GM18909 (cell line): ENCODE data around the gene ATF4.

ENCODE experiments used
- ATAC-seq: cut with Tn5 transposase; IDR thresholded peaks from one replicate; pipeline ENCODE4 v1.9.1; 2021; ENCODE audit warnings: mild to moderate bottlenecking; ENCODE audit not compliant: unreplicated experiment, poor library complexity

Gene ATF4

GRCh38 chr22:39554151-39554550 lies 33.8 kb downstream of the ATF4 start:
- no peak for ATAC-seq

GRCh38 chr22:39556970-39557841 lies 36.8 kb downstream of the ATF4 start:
- ATAC-seq, result no peak

GRCh38 chr22:39558254-39558727 lies 37.9 kb downstream of the ATF4 start:
- ATAC-seq, result no peak

DNA sequence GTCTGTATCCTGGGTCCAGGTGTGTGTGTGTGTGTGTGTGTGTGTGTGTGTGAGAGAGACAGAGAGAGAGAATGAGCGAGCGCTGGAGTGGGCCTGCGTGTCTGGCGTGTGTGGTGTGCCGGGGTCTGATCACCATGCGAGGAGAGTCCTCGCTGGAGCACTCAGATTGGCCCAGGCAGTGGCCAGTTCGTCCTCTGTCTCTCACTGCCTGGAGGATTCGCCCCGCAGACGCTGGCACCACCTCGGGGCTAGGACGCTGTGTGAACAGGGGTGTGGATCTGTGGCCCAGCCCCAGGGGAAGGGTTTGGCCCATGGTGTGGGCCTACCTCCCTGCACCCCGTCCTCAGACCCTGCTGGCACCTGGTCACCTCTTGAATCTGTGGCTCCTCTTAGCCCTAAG lies 38.6 kb downstream of the ATF4 start:
- no peak for ATAC-seq

GRCh38 chr22:39559456-39560105 lies 39.2 kb downstream of the ATF4 start:
- ATAC-seq, result no peak

DNA sequence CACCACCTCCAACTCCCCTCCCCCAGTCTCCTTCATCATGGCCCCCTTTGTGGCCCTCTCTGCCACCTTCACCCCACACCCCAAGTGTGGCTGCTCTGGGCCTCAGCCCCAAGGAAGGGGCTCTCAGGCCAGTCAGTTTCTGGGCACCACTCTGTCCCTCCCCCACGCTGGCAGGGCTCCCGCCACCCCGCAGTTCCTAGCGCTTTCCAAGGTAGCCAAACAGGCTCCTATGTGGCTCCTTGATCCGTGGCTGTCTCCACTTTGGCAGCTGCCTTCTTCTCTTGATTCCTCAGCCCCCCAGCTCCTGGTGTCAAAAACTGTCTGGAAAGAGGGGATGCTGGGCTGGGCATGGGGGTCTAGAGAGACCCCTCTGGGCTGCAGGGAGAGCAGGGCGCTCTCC lies 39.8 kb downstream of the ATF4 start:
- no peak for ATAC-seq

DNA sequence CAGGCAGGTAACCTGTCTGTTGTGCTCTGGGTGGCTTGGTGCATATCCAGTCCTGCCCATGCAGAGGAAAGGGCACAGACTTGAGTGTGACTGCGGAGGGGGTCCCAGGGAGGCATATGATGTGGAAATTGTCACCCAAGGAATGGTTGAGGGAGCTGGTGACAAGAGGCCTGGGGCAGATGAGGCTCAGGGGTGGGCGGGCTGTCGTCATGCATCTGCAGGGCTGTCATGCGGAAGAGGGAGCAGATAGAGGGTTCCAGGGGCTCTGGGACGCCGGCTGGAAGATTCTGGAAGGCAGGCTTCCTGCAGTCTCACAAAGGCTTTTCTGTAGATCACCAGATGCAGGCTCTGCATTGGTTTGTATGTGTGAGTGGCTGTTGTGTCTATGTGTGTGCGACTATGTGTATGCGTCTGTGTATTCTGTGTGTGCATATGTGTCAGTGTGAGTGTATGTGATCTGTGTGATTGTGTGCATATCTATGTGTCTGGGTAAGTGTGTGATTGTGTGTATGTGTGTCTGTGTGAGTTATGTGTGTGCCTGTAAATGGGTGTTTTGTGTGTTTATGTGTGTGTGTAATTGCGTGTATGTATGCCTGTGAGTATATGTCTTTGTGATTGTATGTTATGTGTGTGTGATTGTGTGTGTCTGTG lies 42.6 kb downstream of the ATF4 start:
- no peak for ATAC-seq

DNA sequence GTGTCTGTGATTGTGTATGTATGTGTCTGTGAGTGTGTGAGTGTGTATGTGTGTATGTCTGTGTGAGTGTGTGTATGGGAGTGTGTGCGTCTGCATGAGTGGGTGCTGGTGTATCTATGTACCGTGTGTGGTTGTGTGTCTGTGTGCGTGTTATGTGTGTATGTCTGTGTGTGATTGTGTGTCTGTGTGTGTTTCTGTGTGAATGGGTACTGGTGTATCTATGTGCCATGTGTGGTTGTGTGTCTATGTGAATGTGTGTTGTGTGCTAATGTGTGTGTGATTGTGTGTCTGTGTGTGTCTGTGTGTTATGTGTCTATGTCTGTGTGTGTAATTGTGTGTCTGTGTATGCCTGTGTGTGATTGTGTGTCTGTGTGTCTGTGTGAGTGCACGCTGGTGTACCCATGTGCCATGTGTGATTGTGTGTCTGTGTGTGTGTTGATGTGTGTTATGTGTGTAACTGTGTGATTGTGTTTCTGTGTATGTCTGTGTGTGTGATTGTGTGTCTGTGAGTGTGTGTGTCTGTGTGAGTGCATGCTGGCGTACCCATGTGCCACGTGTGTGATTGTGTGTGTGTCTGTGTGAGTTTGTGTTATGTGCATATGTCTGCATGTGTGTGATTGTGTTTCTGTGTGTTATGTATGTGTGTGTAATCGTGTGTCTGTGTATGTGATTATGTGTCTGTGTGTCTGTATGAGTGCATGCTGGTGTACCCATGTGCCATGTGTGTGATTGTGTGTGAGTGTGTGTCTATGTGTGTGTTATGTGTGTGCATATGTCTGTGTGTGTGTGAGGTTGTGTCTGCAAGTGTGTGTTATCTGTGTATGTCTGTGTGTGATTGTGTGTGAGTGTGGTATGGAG lies 43.4 kb downstream of the ATF4 start:
- no peak for ATAC-seq

DNA sequence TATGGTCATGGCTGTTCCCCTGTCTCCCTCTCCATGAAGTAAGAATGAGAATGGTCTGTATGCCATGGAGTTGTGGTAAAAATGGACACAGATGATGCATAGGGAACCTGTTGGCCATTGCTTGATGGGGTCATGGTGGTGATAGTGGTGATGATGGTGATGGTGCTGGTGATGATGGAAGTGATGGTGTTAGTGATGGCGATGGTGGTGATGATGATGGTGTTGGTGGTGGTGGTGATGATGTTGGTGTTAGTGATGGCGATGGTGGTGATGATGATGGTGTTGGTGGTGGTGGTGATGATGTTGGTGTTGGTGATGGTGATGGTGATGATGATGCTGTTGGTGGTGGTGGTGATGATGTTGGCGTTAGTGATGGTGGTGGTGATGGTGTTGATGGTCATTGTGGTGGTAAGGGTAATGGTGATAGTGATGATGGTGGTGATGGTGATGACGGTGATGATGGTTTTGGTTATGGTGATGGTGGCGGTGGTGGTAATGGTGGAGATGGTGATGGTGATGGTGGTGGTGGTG lies 45.1 kb downstream of the ATF4 start:
- ATAC-seq, result no peak

DNA sequence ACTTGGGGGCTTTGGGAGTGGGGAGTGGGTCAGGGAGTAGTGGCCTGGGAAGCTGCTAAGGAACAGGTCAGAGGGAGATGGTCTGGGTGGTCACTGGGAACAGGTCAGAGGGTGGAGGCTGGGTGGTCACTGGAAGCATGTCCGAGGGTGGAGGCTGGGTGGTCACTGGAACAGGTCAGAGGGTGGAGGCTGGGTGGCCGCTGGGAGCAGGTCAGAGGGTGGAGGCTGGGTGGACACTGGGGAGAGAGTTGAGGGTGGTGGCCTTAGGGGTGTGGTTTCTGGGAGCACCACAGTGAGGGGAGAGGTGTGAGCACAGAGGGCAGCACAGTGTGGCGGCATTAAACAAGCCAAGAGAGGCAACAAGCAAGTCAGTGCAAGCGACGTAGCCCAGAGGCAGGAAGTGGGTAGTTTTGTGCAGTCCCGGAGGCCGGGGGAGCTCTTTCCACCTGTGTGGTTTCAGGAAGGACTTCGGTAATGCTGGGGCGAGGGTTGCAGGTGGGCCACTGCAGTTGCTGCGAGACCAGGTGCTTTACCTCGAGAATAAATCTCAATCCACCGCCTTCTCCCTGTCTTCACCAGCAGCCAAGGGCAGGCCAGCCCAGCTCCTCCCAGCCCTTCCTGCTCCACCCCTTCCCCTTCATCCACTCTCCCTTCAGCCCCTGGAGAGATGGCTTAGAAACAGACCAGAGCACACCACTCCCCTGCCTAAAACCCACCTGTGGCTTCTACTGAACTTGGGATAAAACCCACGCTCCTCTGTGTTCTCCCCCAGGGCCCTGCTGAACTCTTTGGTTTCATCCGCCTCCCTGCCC lies 47.0 kb downstream of the ATF4 start:
- ATAC-seq, result no peak

DNA sequence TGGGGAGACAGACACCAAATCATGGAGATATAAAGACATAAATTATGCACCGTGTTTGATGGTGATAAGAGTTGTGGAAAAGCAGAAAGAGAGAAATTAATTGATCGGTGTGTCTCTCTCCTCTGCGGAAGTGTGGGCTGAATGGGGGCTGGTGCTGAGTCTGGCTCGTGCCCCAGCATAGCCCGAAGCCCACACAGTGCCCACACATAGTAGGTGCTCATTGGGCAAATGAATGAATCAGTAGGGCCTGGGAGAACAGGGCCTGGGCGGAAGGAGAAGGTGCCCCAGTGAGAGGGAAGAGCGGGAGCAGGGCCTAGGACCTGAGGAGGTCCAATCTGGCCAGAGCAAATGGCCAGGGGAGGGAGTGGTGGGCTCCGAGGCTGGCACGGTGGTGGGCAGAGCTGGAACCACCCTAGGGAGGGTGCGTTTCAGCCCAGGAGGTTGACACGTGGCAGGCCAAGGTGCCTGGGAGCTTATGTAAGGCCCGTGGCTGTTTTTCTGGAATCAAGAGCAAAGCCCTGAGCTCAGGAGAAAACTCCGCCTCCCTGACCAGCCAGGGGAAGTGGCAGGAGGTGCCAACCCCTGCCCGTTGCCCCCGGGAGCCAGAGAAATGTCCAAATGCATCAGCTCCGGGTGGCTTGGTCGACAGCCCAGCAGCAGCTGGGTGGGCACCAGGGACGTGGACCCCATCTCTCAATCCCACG lies 48.1 kb downstream of the ATF4 start:
- no peak for ATAC-seq

DNA sequence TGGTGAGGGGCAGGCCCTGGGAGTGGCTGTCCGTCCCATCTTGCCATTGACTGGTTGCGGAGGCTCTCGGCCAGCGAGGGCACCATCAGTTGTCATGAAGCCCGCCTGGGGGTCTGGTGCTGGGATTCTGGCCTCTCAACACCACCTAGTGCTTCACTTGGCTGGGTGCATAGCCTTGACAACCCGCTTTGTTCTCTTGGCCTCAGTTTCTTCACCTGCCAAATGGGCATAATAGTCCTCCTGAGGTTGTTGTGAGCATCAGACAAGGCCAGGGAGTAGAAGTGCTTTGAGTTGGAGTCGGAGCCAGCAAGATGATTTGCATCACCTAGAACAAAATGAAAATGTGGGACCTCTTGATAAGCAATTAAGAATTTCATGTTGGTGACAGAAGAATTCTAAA lies 48.7 kb downstream of the ATF4 start:
- no peak for ATAC-seq

- no peak for ATAC-seq
Observed at GRCh38 chr22:39570226-39570625, 49.9 kb downstream of the ATF4 start.

DNA sequence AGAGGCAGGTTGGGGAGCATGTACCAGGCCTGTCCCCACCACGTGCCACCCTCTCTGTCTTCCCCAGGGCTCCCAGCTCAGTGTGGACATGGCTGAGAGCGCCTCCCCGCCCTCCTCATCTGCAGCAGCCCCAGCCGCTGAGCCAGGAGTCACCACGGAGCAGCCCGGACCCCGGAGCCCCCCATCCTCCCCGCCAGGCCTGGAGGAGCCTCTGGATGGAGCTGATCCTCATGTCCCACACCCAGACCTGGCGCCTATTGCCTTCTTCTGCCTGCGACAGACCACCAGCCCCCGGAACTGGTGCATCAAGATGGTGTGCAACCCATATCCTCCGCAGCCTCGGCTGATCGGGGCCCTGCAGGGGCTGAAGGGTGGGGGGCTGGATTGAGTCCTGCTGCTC lies 50.3 kb downstream of the ATF4 start, which contains the start of gene CACNA1I:
CACNA1I (plus strand) TSS at position 89 of the 400 bp plus-strand sequence; CDS start at position 89, 0 bp downstream.
- ATAC-seq, result no peak

DNA sequence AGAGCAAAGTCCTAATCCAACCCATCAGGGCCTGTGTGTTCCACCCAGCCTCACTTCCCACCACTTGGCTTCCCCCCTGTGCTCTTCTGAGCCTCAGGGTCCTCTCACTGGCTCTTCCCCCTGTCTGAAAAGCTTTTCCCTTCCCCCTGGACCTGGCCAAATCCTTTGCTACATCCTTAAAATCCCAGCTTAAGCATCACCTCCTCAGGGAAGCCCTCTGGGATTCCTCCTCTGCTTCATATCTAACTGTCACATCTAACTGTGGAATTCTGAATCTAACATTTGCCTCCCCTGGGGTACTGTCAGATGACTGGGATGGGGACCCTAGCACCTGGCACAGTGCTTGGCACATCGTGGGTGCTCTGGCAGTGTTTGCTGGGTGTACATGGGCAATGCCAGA lies 51.2 kb downstream of the ATF4 start:
- no peak for ATAC-seq
